HG03439 (cell line): ENCODE results near the gene PTH1R.

ENCODE experiments used
- ATAC-seq: cut with Tn5 transposase; IDR thresholded peaks from one replicate; pipeline ENCODE4 v1.9.1; 2021; ENCODE audit warnings: mild to moderate bottlenecking, moderate library complexity; ENCODE audit not compliant: unreplicated experiment

The PTH1R gene

DNA sequence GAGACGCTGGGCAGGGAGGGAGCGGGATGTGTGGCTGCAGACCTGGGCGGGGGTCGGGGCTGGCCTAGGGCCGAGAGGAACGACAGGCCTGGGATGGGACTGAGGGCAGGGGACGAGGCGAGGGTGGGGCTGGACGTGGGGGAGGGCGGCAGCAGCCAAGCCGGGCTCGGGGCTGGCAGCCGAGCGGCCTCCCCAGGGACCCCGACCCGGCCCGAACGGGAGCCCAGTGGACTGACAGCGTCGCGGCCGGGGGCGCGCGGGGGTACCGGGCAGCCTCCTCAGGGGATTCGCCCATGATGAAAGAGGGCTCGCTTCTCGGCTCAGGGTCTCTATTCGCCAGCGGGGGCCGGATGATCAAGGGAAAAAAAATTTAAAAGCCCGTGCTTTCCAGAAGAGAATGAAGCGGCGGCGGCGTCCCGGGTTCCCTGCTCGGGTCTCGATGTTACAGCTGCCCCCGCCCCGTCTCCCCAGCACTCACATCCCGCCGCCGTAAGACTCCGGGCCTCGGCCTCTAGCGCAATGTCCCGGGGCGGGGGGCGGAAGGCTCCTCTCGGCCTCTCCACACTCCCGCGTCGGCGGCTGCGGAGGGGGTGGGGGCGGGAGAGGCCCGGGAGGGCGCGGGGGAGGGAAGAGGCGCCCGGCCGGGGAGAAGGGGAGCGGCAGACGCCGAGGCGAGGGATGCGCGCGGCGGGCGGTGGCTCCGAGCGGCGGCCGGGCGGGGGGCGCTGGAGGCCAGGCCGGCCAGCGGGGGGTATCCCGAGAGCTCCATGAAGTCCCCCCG is 4.3 kb downstream of the PTH1R start:
- no peak for ATAC-seq

- ATAC-seq, result no peak
Observed at GRCh38 chr3:46882377-46883053, 5.0 kb downstream of the PTH1R start.

DNA sequence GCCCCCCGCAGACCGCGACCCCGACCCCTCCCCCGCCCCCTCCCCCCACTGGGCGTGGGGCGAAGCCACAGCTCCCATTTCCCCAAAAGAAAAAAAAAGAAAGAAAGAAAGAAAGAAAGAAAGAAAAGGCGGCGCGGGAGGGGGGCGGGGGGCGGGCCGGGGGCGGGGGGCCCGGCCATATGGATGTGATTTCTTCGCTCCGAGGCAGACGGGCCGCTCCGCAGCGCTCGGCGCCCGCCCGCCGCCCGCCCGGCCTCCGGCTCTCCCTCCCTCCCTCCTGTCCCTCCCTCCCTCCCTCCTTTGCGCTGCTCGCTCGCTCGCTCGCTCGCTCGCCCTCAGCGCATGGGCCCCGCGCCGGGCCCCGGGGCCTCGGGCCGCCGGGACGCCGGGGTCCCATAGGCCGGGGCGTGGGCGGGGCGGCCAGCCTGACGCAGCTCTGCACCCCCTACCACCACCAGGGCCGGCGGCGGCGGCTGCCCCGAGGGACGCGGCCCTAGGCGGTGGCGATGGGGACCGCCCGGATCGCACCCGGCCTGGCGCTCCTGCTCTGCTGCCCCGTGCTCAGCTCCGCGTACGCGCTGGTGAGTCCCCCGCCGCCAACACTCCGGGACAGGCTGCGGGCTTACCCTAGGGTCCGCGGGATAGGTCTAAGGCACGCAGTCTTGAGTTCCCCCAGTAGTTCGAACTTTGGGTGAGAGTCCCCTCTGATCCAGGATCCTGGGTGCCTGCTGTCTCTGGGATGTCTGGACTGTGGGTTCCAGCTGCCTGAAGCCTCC is 5.7 kb downstream of the PTH1R start:
- no peak for ATAC-seq

DNA sequence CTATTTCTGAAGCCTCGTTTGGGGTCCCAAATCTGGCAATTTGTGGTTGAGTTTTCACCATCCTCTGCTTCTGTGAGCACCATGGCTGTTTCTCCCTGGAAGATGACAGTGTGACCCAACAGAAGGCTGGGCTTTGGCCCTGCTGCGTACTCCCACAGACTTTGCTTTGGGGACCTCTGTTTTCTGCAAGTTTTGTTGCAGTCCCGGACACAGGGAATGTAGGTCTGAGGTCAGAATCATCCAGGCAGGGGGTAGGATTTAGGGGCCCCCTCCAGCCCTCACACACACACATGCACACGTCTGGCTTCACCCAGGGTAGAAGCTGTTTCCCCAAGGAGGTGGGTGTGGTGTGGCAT is 6.3 kb downstream of the PTH1R start:
- no peak for ATAC-seq

DNA sequence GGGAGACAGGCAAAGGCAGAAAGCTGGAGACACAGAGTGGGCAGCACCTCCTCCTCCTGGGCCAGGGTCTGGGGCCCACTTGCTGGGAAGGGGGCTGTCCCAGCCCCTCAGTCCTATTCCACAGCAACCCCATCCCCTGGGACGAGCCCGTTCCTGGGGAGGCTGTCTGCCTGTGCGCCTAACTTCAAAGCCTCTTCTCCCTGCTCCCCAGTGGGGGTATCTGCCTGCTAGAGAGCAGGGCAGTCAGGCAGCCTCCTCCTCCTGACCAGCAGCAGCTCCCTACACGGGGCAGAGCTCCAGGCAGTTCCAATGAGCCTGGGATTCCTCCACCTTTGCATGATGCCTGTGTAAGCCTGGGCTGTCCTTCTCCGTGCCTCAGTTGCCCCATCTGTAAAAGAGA is 6.9 kb downstream of the PTH1R start:
- ATAC-seq, result no peak

DNA sequence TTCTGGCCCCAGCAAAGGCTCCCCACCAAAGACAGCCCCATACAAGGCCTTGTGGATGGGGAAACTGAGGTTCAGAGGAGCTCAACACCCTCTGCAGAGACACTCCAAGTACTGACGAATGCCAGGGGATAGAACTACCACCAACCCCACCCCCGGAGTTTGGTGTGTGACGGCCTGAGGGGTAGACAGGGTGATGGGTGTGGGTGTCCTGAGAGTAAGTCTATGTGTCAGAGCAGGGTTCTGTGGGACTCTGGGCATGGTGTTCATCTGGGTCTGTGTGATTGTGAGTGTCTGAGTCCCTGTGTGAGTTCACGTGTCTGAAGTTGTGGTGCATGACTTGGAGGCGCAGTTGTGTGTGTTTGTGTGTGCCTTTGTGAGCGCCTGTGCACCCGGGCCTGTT is 7.4 kb downstream of the PTH1R start:
- no peak for ATAC-seq

DNA sequence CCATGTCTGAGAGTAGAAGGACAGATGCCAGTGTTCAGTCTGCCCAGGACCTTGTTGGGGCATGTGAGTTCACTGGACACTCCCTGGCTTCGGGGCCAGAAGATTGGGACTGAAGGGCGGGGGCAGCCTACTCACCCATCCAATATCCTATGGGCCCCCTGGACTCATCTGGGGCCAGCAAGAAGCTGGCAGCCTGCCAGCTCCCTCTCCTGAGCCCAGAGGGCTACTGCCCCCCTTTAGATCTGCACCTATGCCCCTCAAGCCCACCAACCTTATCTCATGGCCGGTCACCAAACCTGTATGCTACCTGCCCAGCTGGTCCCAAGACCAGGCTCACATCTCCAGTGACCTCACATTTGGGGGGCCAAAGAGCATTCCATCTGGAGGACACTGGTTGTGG is 8.1 kb downstream of the PTH1R start:
- ATAC-seq, result no peak

DNA sequence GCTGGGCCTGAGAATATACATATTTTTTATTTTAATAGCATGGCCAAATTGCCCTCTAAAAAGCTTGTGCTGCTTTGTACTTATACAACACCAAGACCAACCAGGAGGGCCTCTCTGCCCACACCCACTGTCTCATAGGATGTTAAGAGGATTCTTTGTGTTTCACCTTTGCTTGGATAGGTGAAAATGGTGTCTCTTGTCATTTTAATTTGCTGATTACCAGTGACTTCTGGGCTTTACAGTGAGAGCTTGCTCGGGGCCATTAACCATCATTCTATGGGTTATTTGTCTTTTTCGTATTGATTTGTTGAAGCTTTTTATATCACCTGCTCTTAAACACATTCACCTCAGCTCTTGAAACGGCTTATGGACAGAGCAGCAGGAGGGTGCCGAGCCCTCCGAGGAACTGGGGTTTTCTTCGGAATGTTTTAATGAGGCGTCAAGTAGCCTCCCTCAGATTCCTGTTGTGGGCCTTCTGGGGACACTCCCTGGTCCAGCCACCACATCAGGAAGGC is 10.5 kb downstream of the PTH1R start:
- no peak for ATAC-seq

DNA sequence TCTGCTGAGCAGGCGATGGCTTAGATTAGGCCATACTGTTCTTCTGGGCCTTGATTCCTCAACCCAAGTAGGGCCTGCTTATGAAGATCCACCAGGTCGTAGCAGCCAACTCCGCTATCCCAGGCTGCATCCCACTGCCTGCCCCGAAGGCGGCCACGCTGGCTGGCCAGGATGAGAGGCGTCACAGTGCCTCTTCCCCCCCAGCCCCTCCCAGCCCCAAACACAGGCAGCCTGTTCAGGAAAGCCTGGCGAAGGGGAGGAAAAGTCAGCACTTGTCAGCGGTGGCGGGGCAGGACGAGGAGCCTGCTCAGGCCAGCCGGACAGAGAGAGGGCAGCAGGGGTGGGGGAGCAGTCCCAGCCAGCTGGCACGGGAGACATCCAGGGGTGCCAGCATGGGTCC is 11.2 kb downstream of the PTH1R start:
- ATAC-seq, result no peak

GRCh38 chr3:46889381-46890110 is 12.0 kb downstream of the PTH1R start:
- no peak for ATAC-seq

DNA sequence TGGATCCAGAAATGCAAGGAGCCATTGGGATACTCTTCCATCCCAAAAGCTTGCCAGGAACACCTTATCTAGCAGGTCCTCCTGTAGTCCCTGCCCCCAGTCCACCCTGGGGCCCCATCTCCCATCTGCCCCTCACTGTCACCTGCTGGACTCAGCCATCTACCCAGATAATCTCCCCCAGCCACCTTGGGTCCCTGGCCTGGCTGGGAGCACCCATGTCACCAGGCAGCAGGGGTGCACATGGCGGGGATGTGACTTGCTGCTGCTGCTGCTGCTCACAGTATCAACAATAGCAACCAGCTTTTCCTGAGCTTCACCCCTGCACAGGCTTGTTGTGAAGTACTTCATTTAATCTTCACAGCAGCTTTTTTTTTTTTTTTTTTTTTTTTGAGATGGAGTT is 12.6 kb downstream of the PTH1R start:
- no peak for ATAC-seq

- ATAC-seq, result no peak
Observed at GRCh38 chr3:46891132-46891531, 13.6 kb downstream of the PTH1R start.

DNA sequence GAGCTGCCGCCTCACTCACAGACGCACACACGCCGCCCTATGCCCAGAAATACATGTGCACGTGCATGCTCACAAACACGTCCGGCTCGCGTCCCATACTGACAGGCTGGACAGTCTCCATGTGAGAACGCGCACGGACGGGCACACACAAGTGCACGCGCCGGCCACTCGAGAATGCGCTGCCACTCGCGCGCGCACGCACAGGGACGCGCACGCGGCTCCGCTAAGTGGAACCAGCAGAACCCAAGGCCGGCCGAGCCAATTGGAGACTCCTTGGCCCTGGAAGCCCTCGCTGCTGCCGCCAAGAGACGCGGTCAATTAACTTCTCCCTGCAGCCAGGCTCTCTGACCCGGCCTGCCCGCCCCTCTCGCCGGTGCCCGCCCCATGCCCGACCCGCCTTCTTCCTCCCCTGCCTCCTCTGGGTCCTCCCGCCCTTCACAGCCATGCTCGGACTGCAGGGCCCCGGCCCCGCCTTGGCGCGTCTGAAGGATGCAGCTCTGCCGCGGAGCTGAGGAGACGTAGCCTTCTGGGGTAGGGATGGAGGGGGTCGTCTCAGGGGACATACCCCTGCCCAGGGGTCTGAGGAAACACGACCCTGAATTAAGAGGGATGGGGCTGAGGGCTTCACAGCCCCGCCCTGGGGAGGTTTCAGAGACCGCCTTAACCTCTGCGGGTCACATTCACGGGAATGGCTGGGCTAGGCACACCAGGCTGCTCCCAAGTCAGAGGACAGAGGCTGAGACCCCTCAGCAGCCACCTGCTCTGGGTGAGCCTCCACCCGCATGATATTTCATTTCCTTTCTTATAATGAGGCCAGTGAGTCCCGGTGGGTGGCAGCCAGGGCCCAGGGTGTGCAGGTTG is 15.0 kb downstream of the PTH1R start:
- no peak for ATAC-seq

GRCh38 chr3:46893146-46893748 is 15.7 kb downstream of the PTH1R start:
- ATAC-seq, result no peak

- no peak for ATAC-seq
Observed at GRCh38 chr3:46893763-46894162, 16.2 kb downstream of the PTH1R start.

- ATAC-seq, result no peak
Observed at GRCh38 chr3:46894256-46894655, 16.7 kb downstream of the PTH1R start.

- no peak for ATAC-seq
Observed at GRCh38 chr3:46895204-46895660, 17.7 kb downstream of the PTH1R start.

- no peak for ATAC-seq
Observed at GRCh38 chr3:46895761-46896160, 18.2 kb downstream of the PTH1R start.

GRCh38 chr3:46896386-46896785 is 18.9 kb downstream of the PTH1R start:
- no peak for ATAC-seq

- no peak for ATAC-seq
Observed at GRCh38 chr3:46897031-46897430, 19.5 kb downstream of the PTH1R start.
